ENCODE measurements around the gene AMN1. TPM values are rescaled to one million over a fixed set of nuclear protein-coding genes. Genes with fewer than 3 reads are reported as not detected.

Gene AMN1
- total and polyA plus RNA-seq, 2 of the 4 experiments (the other 2 are of a cell fraction) = 3.4 to 5.2 TPM

DNA sequence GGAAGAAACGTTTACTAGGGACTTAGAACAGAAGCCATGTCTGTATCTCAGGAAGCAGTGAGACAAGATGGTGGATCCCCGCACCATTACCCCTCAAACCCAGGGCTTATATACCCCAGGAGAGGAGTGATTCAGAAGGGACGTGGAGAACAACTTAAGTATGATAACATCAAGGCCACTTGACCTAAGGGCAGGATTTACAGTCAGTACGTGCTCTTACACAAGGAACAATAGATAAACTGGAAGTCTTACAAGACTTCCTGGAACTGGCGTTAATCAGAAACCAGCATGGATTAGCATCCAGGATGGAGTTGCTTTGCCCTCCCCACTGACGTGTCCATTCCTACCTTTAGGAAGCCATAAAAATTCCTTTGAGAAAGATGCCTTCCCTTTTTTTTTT lies 77.9 kb downstream of the AMN1 start:
- 90% methylated on average over 2 of the region's 6 CpGs; no CpG with 5 or more reads in 1 of the 2 experiments for WGBS, 2 experiments (ENCODE audit: extremely low coverage in 2 of 2, insufficient read length in 1 of 2)
- Histone ChIP-seq H2BK20ac (ENCODE audit: low read depth, low read length) (no peak overlapping the region), H4K5ac (ENCODE audit: low read depth, low read length) (no peak overlapping the region), H3K4ac (ENCODE audit: low read depth, low read length) (no peak overlapping the region), H3K56ac (ENCODE audit: extremely low read depth, insufficient read depth, low read length) (no peak overlapping the region), H2AFZ (replicated peaks; ENCODE audit: low read length, poor library complexity) (no peak overlapping the region), H4K91ac (ENCODE audit: insufficient read depth, low read depth, low read length) (no peak overlapping the region), H3K9ac (ENCODE audit: low read depth, low read length) (no peak overlapping the region), H2BK120ac (ENCODE audit: low read depth, low read length) (no peak overlapping the region), H2BK5ac (ENCODE audit: low read depth, low read length, poor library complexity, severe bottlenecking) (no peak overlapping the region), H4K20me1 (ENCODE audit: insufficient read depth, low read length) (no peaks in the 10 kb centered on the region), H3K18ac (ENCODE audit: low read depth, low read length) (no peak overlapping the region), H3K9me1 (ENCODE audit: insufficient read depth, low read length) (no peaks in the 10 kb centered on the region), H3K4me3 (ENCODE audit: insufficient read depth, low read depth, low read length) (no peak overlapping the region), H3K27ac (ENCODE audit: insufficient read depth, low read length) (no peak overlapping the region), H3K4me1 (ENCODE audit: control insufficient read depth, insufficient read depth, low read length) (peaks cover 2% of the 10 kb centered on the region; the same call in 1 of the 2 replicates), H3K23ac (ENCODE audit: low read depth, low read length) (no peak overlapping the region), H4K8ac (ENCODE audit: low read depth in 2 of 2, low read length in 2 of 2) (no peak overlapping the region), H2BK15ac (ENCODE audit: low read depth, low read length) (no peak overlapping the region), H3K79me1 (ENCODE audit: low read depth in 1 of 2, low read length in 2 of 2) (no peaks in the 10 kb centered on the region), H2AK5ac (ENCODE audit: low read depth, low read length) (no peak overlapping the region), H3K9me3 (ENCODE audit: control insufficient read depth, insufficient read depth, low read length) (no peaks in the 10 kb centered on the region), H2AK9ac (replicated peaks; ENCODE audit: low read depth, low read length, poor library complexity) (no peak overlapping the region), H3K27me3 (ENCODE audit: control insufficient read depth, insufficient read depth, low read length) (no peaks in the 10 kb centered on the region), H3K14ac (replicated peaks; ENCODE audit: low read depth, low read length) (no peak overlapping the region), H3K36me3 (ENCODE audit: control insufficient read depth, insufficient read depth, low read length) (no peaks in the 10 kb centered on the region), H3K4me2 (ENCODE audit: low read depth, low read length) (no peak overlapping the region)
- POLR2A ChIA-PET (ENCODE audit: unreplicated experiment) = no interaction called here
- CTCF ChIA-PET = no interaction called here
- ATAC-seq (ENCODE audit: low read depth) (no peak), DNase-seq (no peak)
- in situ Hi-C loops (cut with MboI; ENCODE audit: low sequenced_read_pairs) (loop anchor here (10.0 to 25.0 kb wide), 3 partner anchors 411 to 1036 kb away; partner anchors contain the start of gene DNM1L), dilution Hi-C loops (cut with HindIII; ENCODE audit: low sequenced_read_pairs, unreplicated experiment) (no loop called here), intact Hi-C loops (cut with micrococcal nuclease) (loop anchor here (10.0 kb wide), 3 partner anchors 404 to 1104 kb away; partner anchors contain the start of gene YARS2)
- no peak for TF ChIP-seq POLR2A (IDR thresholded peaks at IDR 0.05; ENCODE audit: low read depth, low read length)
- TF ChIP-seq RCOR1 (IDR thresholded peaks at IDR 0.05; ENCODE audit: insufficient replicate concordance, low read length) = no peak
- TF ChIP-seq RAD21 (IDR thresholded peaks at IDR 0.05; ENCODE audit: low read length) = no peak
- no peak for TF ChIP-seq CHD1 (IDR thresholded peaks at IDR 0.05; ENCODE audit: low read depth, low read length)
- TF ChIP-seq, protein P1, sequence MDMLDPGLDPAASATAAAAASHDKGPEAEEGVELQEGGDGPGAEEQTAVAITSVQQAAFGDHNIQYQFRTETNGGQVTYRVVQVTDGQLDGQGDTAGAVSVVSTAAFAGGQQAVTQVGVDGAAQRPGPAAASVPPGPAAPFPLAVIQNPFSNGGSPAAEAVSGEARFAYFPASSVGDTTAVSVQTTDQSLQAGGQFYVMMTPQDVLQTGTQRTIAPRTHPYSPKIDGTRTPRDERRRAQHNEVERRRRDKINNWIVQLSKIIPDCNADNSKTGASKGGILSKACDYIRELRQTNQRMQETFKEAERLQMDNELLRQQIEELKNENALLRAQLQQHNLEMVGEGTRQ (IDR thresholded peaks at IDR 0.05; ENCODE audit: low read depth, low read length) = no peak
- no peak for TF ChIP-seq BHLHE40 (IDR thresholded peaks at IDR 0.05; ENCODE audit: low read depth, low read length)
- TF ChIP-seq MXI1 (IDR thresholded peaks at IDR 0.05; ENCODE audit: borderline replicate concordance, low read depth, low read length) = no peak
- TF ChIP-seq, protein P2, sequence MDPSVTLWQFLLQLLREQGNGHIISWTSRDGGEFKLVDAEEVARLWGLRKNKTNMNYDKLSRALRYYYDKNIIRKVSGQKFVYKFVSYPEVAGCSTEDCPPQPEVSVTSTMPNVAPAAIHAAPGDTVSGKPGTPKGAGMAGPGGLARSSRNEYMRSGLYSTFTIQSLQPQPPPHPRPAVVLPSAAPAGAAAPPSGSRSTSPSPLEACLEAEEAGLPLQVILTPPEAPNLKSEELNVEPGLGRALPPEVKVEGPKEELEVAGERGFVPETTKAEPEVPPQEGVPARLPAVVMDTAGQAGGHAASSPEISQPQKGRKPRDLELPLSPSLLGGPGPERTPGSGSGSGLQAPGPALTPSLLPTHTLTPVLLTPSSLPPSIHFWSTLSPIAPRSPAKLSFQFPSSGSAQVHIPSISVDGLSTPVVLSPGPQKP (IDR thresholded peaks at IDR 0.05; ENCODE audit: borderline replicate concordance, low read depth, low read length) = no peak
- no peak for TF ChIP-seq MAZ (IDR thresholded peaks at IDR 0.05; ENCODE audit: borderline replicate concordance, low read depth, low read length)
- no peak for TF ChIP-seq FOS (IDR thresholded peaks at IDR 0.05; ENCODE audit: low read depth, low read length)
- no peak for TF ChIP-seq NFE2L2 (IDR thresholded peaks at IDR 0.05; ENCODE audit: low read depth, low read length)
- TF ChIP-seq CEBPB (IDR thresholded peaks at IDR 0.05; ENCODE audit: low read depth, low read length) = no peak
- no peak for TF ChIP-seq CTCF (conservative IDR thresholded peaks at IDR 0.05; ENCODE audit: low read depth, low read length)
- no peak for TF ChIP-seq SMC3 (IDR thresholded peaks at IDR 0.05; ENCODE audit: low read depth, low read length)
- no TSS peak for BruUV-seq (replicated peaks)
